Caco-2 (cell line): ENCODE data around the gene INPP4B. TPM values are rescaled to one million over a fixed set of nuclear protein-coding genes. Genes with fewer than 3 reads are reported as not detected.

Source experiments
- BruUV-seq: library from RNA; stranded (reverse); fragments of 400-500 nt; replicated peaks from 2 replicates; lab custom pipeline; 2021; lab: Mats Ljungman, UMichigan
- CTCF ChIA-PET: fragments of 300-600 bp; sonication (Branson Sonifier 250); formaldehyde crosslinking; loops from one replicate; lab custom pipeline; 2022; ENCODE audit warnings: antibody characterized with exemption; lab: Charles Lee
- POLR2A ChIA-PET: fragments of 300-600 bp; sonication (Branson Sonifier 250); formaldehyde crosslinking; loops from one replicate; lab custom pipeline; 2022; ENCODE audit warnings: antibody characterized with exemption; lab: Charles Lee
- DNase-seq, 2 experiments: peaks; one replicate each; pipeline versions ENCODE4 v3.0.0 to v3.0.0-alpha.2; 2020 to 2022
- H3K27me3 ChIP-seq: replicated peaks from 2 replicates; pipeline ENCODE4 v1.6.0; 2011; ENCODE audit warnings: low read length; ENCODE audit not compliant: control insufficient read depth, insufficient read depth
- H3K36me3 ChIP-seq: 2 replicates; pipeline ENCODE4 v1.5.1; 2011; ENCODE audit warnings: low read length; ENCODE audit not compliant: control insufficient read depth, insufficient read depth
- H3K4me1 ChIP-seq: fragments of 250-450 bp; sonication (Bioruptor Pico); 2 replicates; pipeline ENCODE4 v1.5.1; 2020; ENCODE audit warnings: mild to moderate bottlenecking
- H3K4me3 ChIP-seq: 2 replicates; pipeline ENCODE4 v1.5.1; 2011; ENCODE audit warnings: low read depth, mild to moderate bottlenecking, control low read depth, low read length
- H3K9me3 ChIP-seq: fragments of 250-450 bp; sonication (Bioruptor Pico); 2 replicates; pipeline ENCODE4 v1.5.1; 2020; ENCODE audit warnings: mild to moderate bottlenecking, moderate library complexity
- H3K27ac Mint-ChIP-seq: one replicate; pipeline ENCODE4 v1.8.0; 2022; ENCODE audit warnings: mixed read lengths; ENCODE audit not compliant: unreplicated experiment
- H3K27me3 Mint-ChIP-seq: one replicate; pipeline ENCODE4 v1.8.0; 2022; ENCODE audit warnings: mixed read lengths; ENCODE audit not compliant: insufficient read depth, unreplicated experiment
- H3K36me3 Mint-ChIP-seq: one replicate; pipeline ENCODE4 v1.8.0; 2022; ENCODE audit warnings: mild to moderate bottlenecking, mixed read lengths; ENCODE audit not compliant: insufficient read depth, unreplicated experiment
- H3K4me1 Mint-ChIP-seq: one replicate; pipeline ENCODE4 v1.8.0; 2022; ENCODE audit warnings: low read depth, mixed read lengths; ENCODE audit not compliant: unreplicated experiment
- H3K4me3 Mint-ChIP-seq: one replicate; pipeline ENCODE4 v1.8.0; 2022; ENCODE audit warnings: mild to moderate bottlenecking, moderate library complexity, mixed read lengths; ENCODE audit not compliant: unreplicated experiment
- H3K9me3 Mint-ChIP-seq: one replicate; pipeline ENCODE4 v1.8.0; 2022; ENCODE audit warnings: mixed read lengths; ENCODE audit not compliant: unreplicated experiment
- intact Hi-C: fragments of 100-400 bp; cut with micrococcal nuclease; formaldehyde crosslinking; loops from one replicate; pipeline ENCODE4 v1.10.0; 2022; ENCODE audit not compliant: unreplicated experiment
- total RNA-seq: library from RNA; stranded (reverse); gene quantifications from 2 replicates; pipeline ENCODE4 v1.2.3, GENCODE V29; 2022
- TF ChIP-seq, protein P1 (sequence below), 2 experiments: fragments of 200-600 bp in 1 of 2; IDR thresholded peaks; 1 replicate in 1 of 2; 2 replicates in 1 of 2; pipeline versions ENCODE4 v1.5.1 to v1.8.0; 2011 to 2022; ENCODE audit warnings: antibody characterized with exemption in 1 of 2, control low read depth in 1 of 2, inconsistent platforms in 1 of 2, low read depth in 1 of 2, low read length in 1 of 2, mild to moderate bottlenecking in 1 of 2, moderate library complexity in 1 of 2; ENCODE audit not compliant: insufficient read depth in 1 of 2, severe bottlenecking in 1 of 2, unreplicated experiment in 1 of 2

Gene INPP4B
- total RNA-seq, 1 experiment from 2014 or later = 10.3 TPM

GRCh38 chr4:142485452-142485851 lies 360.6 kb downstream of the INPP4B start:
- no TSS peak for BruUV-seq
- Histone ChIP-seq H3K27me3 (no peaks in the 10 kb centered on the region), H3K9me3 (no peaks in the 10 kb centered on the region), H3K4me1 (peaks cover 5% of the 10 kb centered on the region; the same call in 1 of the 2 replicates), H3K4me3 (no peak overlapping the region), H3K36me3 (no peaks in the 10 kb centered on the region)
- CTCF ChIA-PET = no interaction called here
- POLR2A ChIA-PET = no interaction called here
- intact Hi-C loops = no loop called here
- H3K27me3 Mint-ChIP-seq = no peaks in the 10 kb centered on the region
- H3K4me3 Mint-ChIP-seq = no peak overlapping the region
- H3K9me3 Mint-ChIP-seq = no peaks in the 10 kb centered on the region
- TF ChIP-seq, protein P1, sequence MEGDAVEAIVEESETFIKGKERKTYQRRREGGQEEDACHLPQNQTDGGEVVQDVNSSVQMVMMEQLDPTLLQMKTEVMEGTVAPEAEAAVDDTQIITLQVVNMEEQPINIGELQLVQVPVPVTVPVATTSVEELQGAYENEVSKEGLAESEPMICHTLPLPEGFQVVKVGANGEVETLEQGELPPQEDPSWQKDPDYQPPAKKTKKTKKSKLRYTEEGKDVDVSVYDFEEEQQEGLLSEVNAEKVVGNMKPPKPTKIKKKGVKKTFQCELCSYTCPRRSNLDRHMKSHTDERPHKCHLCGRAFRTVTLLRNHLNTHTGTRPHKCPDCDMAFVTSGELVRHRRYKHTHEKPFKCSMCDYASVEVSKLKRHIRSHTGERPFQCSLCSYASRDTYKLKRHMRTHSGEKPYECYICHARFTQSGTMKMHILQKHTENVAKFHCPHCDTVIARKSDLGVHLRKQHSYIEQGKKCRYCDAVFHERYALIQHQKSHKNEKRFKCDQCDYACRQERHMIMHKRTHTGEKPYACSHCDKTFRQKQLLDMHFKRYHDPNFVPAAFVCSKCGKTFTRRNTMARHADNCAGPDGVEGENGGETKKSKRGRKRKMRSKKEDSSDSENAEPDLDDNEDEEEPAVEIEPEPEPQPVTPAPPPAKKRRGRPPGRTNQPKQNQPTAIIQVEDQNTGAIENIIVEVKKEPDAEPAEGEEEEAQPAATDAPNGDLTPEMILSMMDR (IDR thresholded peaks at IDR 0.05; ENCODE audit: insufficient read depth in 1 of 2, low read depth in 1 of 2, low read length in 1 of 2, severe bottlenecking in 1 of 2, unreplicated experiment in 1 of 2) = no peak
- no peak overlapping the region for H3K27ac Mint-ChIP-seq
- H3K36me3 Mint-ChIP-seq = peaks cover 3% of the 10 kb centered on the region
- no peak for DNase-seq
- no peaks in the 10 kb centered on the region for H3K4me1 Mint-ChIP-seq

DNA sequence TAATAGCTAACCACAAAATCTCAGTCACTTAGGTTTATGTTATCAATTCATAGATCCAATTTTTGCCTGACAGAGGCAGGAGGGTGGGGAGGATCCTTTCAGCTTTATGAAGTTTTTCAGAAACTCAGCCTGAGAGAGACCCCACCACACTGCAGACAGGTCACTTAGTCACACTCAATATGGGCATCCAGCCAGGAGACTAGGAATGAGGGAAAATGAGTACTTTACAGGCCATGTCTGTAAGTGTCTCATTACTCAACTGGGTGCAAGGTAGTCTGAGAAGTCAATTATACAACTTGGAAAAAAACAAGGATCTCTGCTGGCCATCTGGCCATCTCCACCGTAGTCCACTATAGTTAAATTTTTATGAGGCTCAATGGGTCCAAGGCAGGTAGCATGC lies 365.9 kb downstream of the INPP4B start:
- no TSS peak for BruUV-seq
- H3K27me3 ChIP-seq = no peaks in the 10 kb centered on the region
- H3K27ac Mint-ChIP-seq = no peak overlapping the region
- no peak overlapping the region for H3K4me3 ChIP-seq
- H3K9me3 Mint-ChIP-seq = no peaks in the 10 kb centered on the region
- CTCF ChIA-PET = no interaction called here
- POLR2A ChIA-PET = no interaction called here
- H3K4me1 ChIP-seq = peaks cover 13% of the 10 kb centered on the region
- intact Hi-C loops = no loop called here
- H3K36me3 Mint-ChIP-seq = peaks cover 5% of the 10 kb centered on the region
- H3K4me3 Mint-ChIP-seq = no peak overlapping the region
- no peaks in the 10 kb centered on the region for H3K27me3 Mint-ChIP-seq
- TF ChIP-seq, protein P1 (IDR thresholded peaks at IDR 0.05; ENCODE audit: insufficient read depth in 1 of 2, low read depth in 1 of 2, low read length in 1 of 2, severe bottlenecking in 1 of 2, unreplicated experiment in 1 of 2) = no peak
- peaks cover 8% of the 10 kb centered on the region for H3K4me1 Mint-ChIP-seq
- no peaks in the 10 kb centered on the region for H3K9me3 ChIP-seq
- DNase-seq = no peak
- no peaks in the 10 kb centered on the region for H3K36me3 ChIP-seq

DNA sequence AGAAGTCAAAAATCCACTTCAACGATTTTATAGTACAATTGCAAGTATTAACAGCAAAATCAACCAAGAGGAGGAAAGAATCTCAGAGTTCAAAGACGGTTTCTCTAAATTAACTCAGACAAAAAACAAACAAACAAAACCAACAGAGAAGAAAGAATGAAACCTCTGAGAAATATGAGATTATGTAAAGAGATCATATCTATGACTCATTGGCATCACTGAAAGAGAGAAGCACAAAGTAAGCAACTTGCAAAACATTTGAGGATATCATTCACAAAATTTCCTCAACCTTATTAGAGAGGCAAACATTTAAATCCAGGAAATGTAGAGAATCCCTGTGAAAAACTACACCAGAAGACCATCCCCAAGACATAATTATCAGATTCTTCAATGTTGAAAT lies 370.4 kb downstream of the INPP4B start:
- no peaks in the 10 kb centered on the region for H3K27me3 ChIP-seq
- no peak for DNase-seq
- Mint-ChIP-seq H3K4me1 (peaks cover 14% of the 10 kb centered on the region), H3K9me3 (no peaks in the 10 kb centered on the region), H3K36me3 (peaks cover 4% of the 10 kb centered on the region), H3K27ac (peak overlapping the region; percentile 0), H3K27me3 (no peaks in the 10 kb centered on the region), H3K4me3 (no peak overlapping the region)
- ChIA-PET CTCF (no interaction called here), POLR2A (interaction anchor here (0.6 kb wide), 1 partner anchor 83 kb away, joined by 4 read pairs; no protein-coding TSS in a partner anchor)
- no peak overlapping the region for H3K4me3 ChIP-seq
- no peaks in the 10 kb centered on the region for H3K36me3 ChIP-seq
- intact Hi-C loops = loop anchor here (2.0 to 5.0 kb wide), 2 partner anchors 17 to 92 kb away; no protein-coding TSS in a partner anchor
- TF ChIP-seq, protein P1 (IDR thresholded peaks at IDR 0.05; ENCODE audit: insufficient read depth in 1 of 2, low read depth in 1 of 2, low read length in 1 of 2, severe bottlenecking in 1 of 2, unreplicated experiment in 1 of 2) = no peak
- peaks cover 11% of the 10 kb centered on the region for H3K4me1 ChIP-seq
- BruUV-seq = no TSS peak
- H3K9me3 ChIP-seq = no peaks in the 10 kb centered on the region
